CD4-positive, CD25-positive, alpha-beta regulatory T cell (primary cell): ENCODE results near the gene CXCR5. TPM values are rescaled to one million over a fixed set of nuclear protein-coding genes. Genes with fewer than 3 reads are reported as not detected.

Experiments
- ATAC-seq, 2 donors: fragments of 150-1000 bp; cut with Tn5 transposase; one replicate each; pipeline ENCODE4 v1.10.0; 2021; ENCODE audit warnings: low read depth in 2 of 2, moderate number of reproducible peaks in 2 of 2, moderate library complexity in 1 of 2
- DNase-seq, 3 donors: peaks; one replicate each; pipeline versions ENCODE4 v3.0.0 to v3.0.0-alpha.2; 2012 to 2022; ENCODE audit warnings: mixed read lengths in 1 of 3
- H3K27ac ChIP-seq: one replicate; pipeline ENCODE4 v1.7.0; 2013; ENCODE audit warnings: mild to moderate bottlenecking, low read length; ENCODE audit not compliant: insufficient read depth, poor library complexity, severe bottlenecking
- H3K27me3 ChIP-seq: one replicate; pipeline ENCODE4 v1.7.0; 2013; ENCODE audit warnings: low read length; ENCODE audit not compliant: control insufficient read depth, insufficient read depth
- H3K36me3 ChIP-seq: one replicate; pipeline ENCODE4 v1.7.0; 2013; ENCODE audit warnings: mild to moderate bottlenecking, low read length, moderate library complexity; ENCODE audit not compliant: control insufficient read depth, insufficient read depth
- H3K4me1 ChIP-seq: 2 replicates; pipeline ENCODE4 v1.7.0; 2013; ENCODE audit warnings: mild to moderate bottlenecking, low read length; ENCODE audit not compliant: insufficient read depth, control insufficient read depth, poor library complexity, severe bottlenecking
- H3K4me3 ChIP-seq: one replicate; pipeline ENCODE4 v1.7.0; 2013; ENCODE audit warnings: low read depth, mild to moderate bottlenecking, low read length, moderate library complexity
- H3K9me3 ChIP-seq, 2 experiments: 1 replicate in 1 of 2; 2 replicates in 1 of 2; pipeline ENCODE4 v1.7.0; 2013; ENCODE audit warnings: low read length in 2 of 2, mild to moderate bottlenecking in 1 of 2, moderate library complexity in 1 of 2; ENCODE audit not compliant: control insufficient read depth in 2 of 2
- H3K27ac Mint-ChIP-seq, 3 donors: one replicate each; pipeline ENCODE4 v1.8.0; 2020 to 2022; ENCODE audit warnings: mild to moderate bottlenecking in 3 of 3, mixed read lengths in 3 of 3, moderate library complexity in 2 of 3
- H3K27me3 Mint-ChIP-seq: one replicate; pipeline ENCODE4 v1.8.0; 2022; ENCODE audit warnings: mild to moderate bottlenecking, mixed read lengths
- H3K36me3 Mint-ChIP-seq: one replicate; pipeline ENCODE4 v1.8.0; 2020; ENCODE audit warnings: mixed read lengths
- H3K4me1 Mint-ChIP-seq, 4 donors: one replicate each; pipeline ENCODE4 v1.8.0; 2020 to 2022; ENCODE audit warnings: mixed read lengths in 4 of 4, mild to moderate bottlenecking in 1 of 4
- H3K4me3 Mint-ChIP-seq, 4 donors: one replicate each; pipeline ENCODE4 v1.8.0; 2020 to 2022; ENCODE audit warnings: mild to moderate bottlenecking in 4 of 4, mixed read lengths in 4 of 4, moderate library complexity in 3 of 4
- H3K9me3 Mint-ChIP-seq, 7 donors: one replicate each; pipeline ENCODE4 v1.8.0; 2020 to 2022; ENCODE audit warnings: mixed read lengths in 7 of 7, mild to moderate bottlenecking in 3 of 7, moderate library complexity in 2 of 7
- polyA plus RNA-seq, 4 donors: library from polyadenylated mRNA; unstranded; fragments of 300-500 nt; fragmentation: Illumina TruSeq; gene quantifications; one replicate each; pipeline ENCODE4 v1.2.3, GENCODE V29; 2021
- total RNA-seq: library from RNA; stranded (reverse); gene quantifications from one replicate; pipeline ENCODE4 v1.2.3, GENCODE V29; 2022

CXCR5 gene
- total and polyA plus RNA-seq, 5 donors from 2014 or later: 3.3 to 10.7 (median 4.8) TPM

DNA sequence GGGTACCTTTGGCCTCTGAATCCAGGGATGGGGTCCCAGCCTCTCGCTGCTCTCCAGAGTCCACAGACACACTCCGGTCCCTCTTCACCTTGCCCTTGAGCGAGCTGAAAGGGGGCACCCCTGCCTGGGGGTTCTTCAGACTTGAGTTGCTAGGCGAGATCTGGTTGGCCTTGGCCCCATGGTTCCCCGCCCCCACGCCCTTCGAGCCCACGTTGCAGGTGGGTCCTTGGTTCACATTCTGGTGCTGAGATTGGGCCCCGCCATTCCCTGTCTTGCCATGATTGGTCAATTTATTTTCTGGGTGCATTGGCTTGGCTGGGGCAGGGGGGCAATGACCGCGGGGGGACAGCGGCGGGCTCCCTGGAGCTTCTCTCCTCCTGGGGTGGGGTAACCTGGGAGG lies 24.6 kb downstream of the CXCR5 start:
- no peak overlapping the region for H3K4me3 ChIP-seq
- H3K36me3 Mint-ChIP-seq: peaks cover 23% of the 10 kb centered on the region
- H3K36me3 ChIP-seq: peaks cover 45% of the 10 kb centered on the region
- no peaks in the 10 kb centered on the region for H3K27me3 Mint-ChIP-seq
- H3K9me3 Mint-ChIP-seq: peaks cover 0 to 2% (median 0%) of the 10 kb centered on the region in 7 donors
- peak overlapping the region; percentile 71 to 87 (median 77) for H3K27ac Mint-ChIP-seq
- H3K27me3 ChIP-seq: no peaks in the 10 kb centered on the region
- ATAC-seq: no peak
- H3K4me3 Mint-ChIP-seq: no peak overlapping the region
- no peaks in the 10 kb centered on the region for H3K9me3 ChIP-seq
- H3K4me1 ChIP-seq: peaks cover 59% of the 10 kb centered on the region
- peaks cover 0 to 70% (median 33%) of the 10 kb centered on the region in 4 donors for H3K4me1 Mint-ChIP-seq
- H3K27ac ChIP-seq: peak overlapping the region; percentile 100
- DNase-seq: no peak

GRCh38 chr11:118908901-118909618 lies 25.4 kb downstream of the CXCR5 start:
- Histone ChIP-seq H3K4me1 (peaks cover 67% of the 10 kb centered on the region), H3K9me3 (no peaks in the 10 kb centered on the region), H3K36me3 (peaks cover 38% of the 10 kb centered on the region), H3K4me3 (no peak overlapping the region), H3K27ac (peak overlapping the region; percentile 100), H3K27me3 (no peaks in the 10 kb centered on the region)
- H3K4me3 Mint-ChIP-seq: peak overlapping the region; percentile 59 to 74 (median 64)
- peak overlapping the region; percentile 70 to 87 (median 86) for H3K27ac Mint-ChIP-seq
- DNase-seq (no peak), ATAC-seq (no peak)
- peaks cover 0 to 2% (median 0%) of the 10 kb centered on the region in 7 donors for H3K9me3 Mint-ChIP-seq
- H3K36me3 Mint-ChIP-seq: peaks cover 23% of the 10 kb centered on the region
- H3K27me3 Mint-ChIP-seq: no peaks in the 10 kb centered on the region
- peaks cover 0 to 74% (median 34%) of the 10 kb centered on the region in 4 donors for H3K4me1 Mint-ChIP-seq

GRCh38 chr11:118909619-118910308 lies 26.1 kb downstream of the CXCR5 start:
- Mint-ChIP-seq H3K4me1 (peaks cover 0 to 81% (median 40%) of the 10 kb centered on the region in 4 donors), H3K9me3 (peaks cover 0 to 2% (median 0%) of the 10 kb centered on the region in 7 donors), H3K27ac (peak overlapping the region in 2 of 3 donors; percentile 82 to 89), H3K36me3 (peaks cover 23% of the 10 kb centered on the region), H3K27me3 (no peaks in the 10 kb centered on the region), H3K4me3 (peak overlapping the region in 2 of 4 donors; percentile 28 to 50)
- Histone ChIP-seq H3K27ac (peak overlapping the region; percentile 100), H3K27me3 (no peaks in the 10 kb centered on the region), H3K9me3 (no peaks in the 10 kb centered on the region), H3K4me1 (peaks cover 74% of the 10 kb centered on the region), H3K36me3 (peaks cover 31% of the 10 kb centered on the region), H3K4me3 (no peak overlapping the region)
- no peak for ATAC-seq
- no peak for DNase-seq

DNA sequence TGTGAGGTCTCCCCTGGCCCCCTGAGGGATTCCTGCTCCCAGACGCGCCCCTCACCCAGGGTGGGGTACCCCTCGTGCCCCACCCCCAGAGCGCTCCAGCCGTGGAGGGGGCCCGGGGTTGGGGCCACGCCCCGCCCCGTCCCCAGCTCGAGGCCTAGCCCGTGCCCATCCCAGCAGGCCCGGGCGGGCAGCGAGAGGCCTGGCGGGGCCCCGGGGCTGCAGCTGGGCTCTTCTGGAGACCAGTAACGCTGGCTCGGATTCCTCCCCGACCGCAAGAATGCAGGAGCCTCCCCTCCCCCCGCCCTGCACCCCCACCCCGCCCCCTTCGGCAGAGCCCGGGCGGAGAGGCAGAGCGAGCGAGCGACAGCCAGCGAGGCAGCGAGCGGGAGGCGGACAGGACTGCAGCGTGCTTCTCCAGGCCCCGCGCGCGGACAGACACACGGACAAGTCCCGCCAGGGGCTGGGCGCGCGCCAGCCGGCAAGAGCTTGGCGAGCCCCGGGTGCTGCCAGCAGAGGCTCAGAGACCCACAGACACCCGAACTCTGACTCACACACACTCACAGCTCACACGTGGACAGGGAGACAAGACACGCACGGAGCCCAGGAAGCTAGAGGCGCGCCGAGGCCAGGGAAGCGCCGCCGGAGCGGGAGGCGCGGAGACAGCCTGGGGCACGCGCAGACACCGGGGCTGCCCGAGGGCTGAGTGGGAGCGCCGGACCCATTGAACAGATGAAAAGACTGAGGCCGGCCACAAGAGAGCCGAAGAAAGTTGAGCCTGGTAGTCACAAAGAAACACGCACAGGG lies 26.8 kb downstream of the CXCR5 start:
- H3K27ac Mint-ChIP-seq: peak overlapping the region; percentile 62 to 97 (median 88)
- ATAC-seq (peak; percentile 38 to 45), DNase-seq (peak; percentile 33 to 56 (median 41))
- peaks cover 0 to 2% (median 0%) of the 10 kb centered on the region in 7 donors for H3K9me3 Mint-ChIP-seq
- H3K27me3 ChIP-seq: no peaks in the 10 kb centered on the region
- peak overlapping the region; percentile 100 for H3K27ac ChIP-seq
- peaks cover 23% of the 10 kb centered on the region for H3K36me3 Mint-ChIP-seq
- peaks cover 26% of the 10 kb centered on the region for H3K36me3 ChIP-seq
- H3K4me1 Mint-ChIP-seq: peaks cover 0 to 88% (median 46%) of the 10 kb centered on the region in 4 donors
- H3K4me3 Mint-ChIP-seq: peak overlapping the region; percentile 79 to 93 (median 88)
- no peaks in the 10 kb centered on the region for H3K27me3 Mint-ChIP-seq
- H3K4me1 ChIP-seq: peaks cover 81% of the 10 kb centered on the region
- H3K4me3 ChIP-seq: no peak overlapping the region
- no peaks in the 10 kb centered on the region for H3K9me3 ChIP-seq

DNA sequence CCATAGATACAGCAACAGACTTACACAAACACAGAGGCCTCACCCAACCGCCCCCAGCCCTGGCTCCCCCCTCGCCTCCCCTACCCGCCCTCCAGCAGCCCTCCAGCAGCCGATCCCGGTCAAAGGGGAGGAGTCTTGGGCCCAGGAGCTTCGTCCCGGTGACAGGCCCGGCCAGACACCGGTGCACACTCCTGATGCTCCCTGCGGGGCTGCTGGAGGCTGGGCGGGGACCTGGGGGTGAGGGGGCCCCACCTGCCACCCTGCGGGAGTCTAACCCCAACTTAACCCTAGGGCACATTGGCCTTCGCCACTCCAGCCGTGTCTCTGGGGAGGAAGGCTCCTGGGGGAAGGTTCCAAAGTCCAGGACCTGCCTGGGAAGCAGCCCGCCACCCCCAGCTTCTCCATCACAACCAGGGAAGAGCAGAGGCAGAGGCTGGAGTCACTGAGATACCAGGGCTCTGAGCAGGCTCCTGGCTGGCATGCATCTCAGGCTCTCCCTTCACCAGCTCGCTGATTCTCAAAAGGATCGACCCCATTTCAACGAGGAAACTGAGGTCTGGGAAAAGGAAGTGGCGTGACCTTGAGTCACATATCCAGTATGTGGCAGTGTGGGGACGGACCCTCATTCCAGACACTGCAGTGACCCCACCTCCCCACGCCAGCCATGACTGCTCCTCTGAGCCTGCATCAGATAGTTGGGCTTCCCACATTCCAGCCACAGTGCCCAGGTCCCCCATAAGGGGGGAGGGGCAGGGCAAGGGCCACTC lies 27.6 kb downstream of the CXCR5 start:
- H3K27ac ChIP-seq: peak overlapping the region; percentile 100
- peak overlapping the region; percentile 97 to 99 (median 98) for H3K27ac Mint-ChIP-seq
- peak overlapping the region; percentile 44 for H3K4me3 ChIP-seq

GRCh38 chr11:118911880-118912741 lies 28.4 kb downstream of the CXCR5 start:
- H3K4me3 Mint-ChIP-seq: peak overlapping the region; percentile 80 to 89 (median 87)
- ATAC-seq (peak in 1 of 2 donors; percentile 24), DNase-seq (peak in 2 of 3 donors; percentile 45 to 60)
- Histone ChIP-seq H3K27ac (peak overlapping the region; percentile 100), H3K36me3 (peaks cover 14% of the 10 kb centered on the region), H3K9me3 (no peaks in the 10 kb centered on the region), H3K4me3 (peak overlapping the region; percentile 44), H3K4me1 (peaks cover 95% of the 10 kb centered on the region), H3K27me3 (no peaks in the 10 kb centered on the region)
- peaks cover 11% of the 10 kb centered on the region for H3K36me3 Mint-ChIP-seq
- peaks cover 0 to 93% (median 50%) of the 10 kb centered on the region in 4 donors for H3K4me1 Mint-ChIP-seq
- H3K9me3 Mint-ChIP-seq: peaks cover 0 to 2% (median 0%) of the 10 kb centered on the region in 7 donors
- no peaks in the 10 kb centered on the region for H3K27me3 Mint-ChIP-seq
- H3K27ac Mint-ChIP-seq: peak overlapping the region; percentile 97 to 99 (median 98)

More for the DNA sequence above, 27.6 kb downstream of the CXCR5 start:
- peaks cover 89% of the 10 kb centered on the region for H3K4me1 ChIP-seq
- no peaks in the 10 kb centered on the region for H3K27me3 ChIP-seq
- Mint-ChIP-seq H3K4me1 (peaks cover 0 to 93% (median 48%) of the 10 kb centered on the region in 4 donors), H3K4me3 (peak overlapping the region; percentile 80 to 93 (median 88)), H3K36me3 (peaks cover 18% of the 10 kb centered on the region), H3K9me3 (peaks cover 0 to 2% (median 0%) of the 10 kb centered on the region in 7 donors), H3K27me3 (no peaks in the 10 kb centered on the region)
- H3K9me3 ChIP-seq: no peaks in the 10 kb centered on the region
- ATAC-seq (no peak), DNase-seq (no peak)
- peaks cover 18% of the 10 kb centered on the region for H3K36me3 ChIP-seq
